ENCODE data around the gene PDYN.

Gene PDYN

GRCh38 chr20:2005359-2005758, 11.5 kb upstream of the PDYN start:
- TF ChIP-seq CTCF (IDR thresholded peaks at IDR 0.05; ENCODE audit: low read depth, low read length, missing control alignments) = no peak
- DNase-seq (ENCODE audit: low read depth) = no peak
- no peak overlapping the region for H3K4me3 ChIP-seq (ENCODE audit: low read depth, low read length)
- in situ Hi-C loops (cut with HindIII; ENCODE audit: low sequenced_read_pairs) = no loop called here

- in situ Hi-C loops (cut with HindIII; ENCODE audit: low sequenced_read_pairs) = no loop called here
- no peak for TF ChIP-seq CTCF (IDR thresholded peaks at IDR 0.05; ENCODE audit: low read depth, low read length, missing control alignments)
- no peak overlapping the region for H3K4me3 ChIP-seq (ENCODE audit: low read depth, low read length)
- DNase-seq (ENCODE audit: low read depth) = no peak
These were observed 10.3 kb upstream of the PDYN start for GRCh38 chr20:2004171-2004570.

- in situ Hi-C loops (cut with HindIII; ENCODE audit: low sequenced_read_pairs) = no loop called here
- TF ChIP-seq CTCF (IDR thresholded peaks at IDR 0.05; ENCODE audit: low read depth, low read length, missing control alignments) = no peak
- no peak overlapping the region for H3K4me3 ChIP-seq (ENCODE audit: low read depth, low read length)
- DNase-seq (ENCODE audit: low read depth) = no peak
These were observed 8.5 kb upstream of the PDYN start for GRCh38 chr20:2002365-2002764.

- H3K4me3 ChIP-seq (ENCODE audit: low read depth, low read length) = no peak overlapping the region
- TF ChIP-seq CTCF (IDR thresholded peaks at IDR 0.05; ENCODE audit: low read depth, low read length, missing control alignments) = no peak
- in situ Hi-C loops (cut with HindIII; ENCODE audit: low sequenced_read_pairs) = no loop called here
- DNase-seq (ENCODE audit: low read depth) = no peak
These were observed 7.3 kb upstream of the PDYN start for GRCh38 chr20:2001119-2001518.

GRCh38 chr20:2000285-2000684, 6.4 kb upstream of the PDYN start:
- TF ChIP-seq CTCF (IDR thresholded peaks at IDR 0.05; ENCODE audit: low read depth, low read length, missing control alignments) = no peak
- no peak for DNase-seq (ENCODE audit: low read depth)
- in situ Hi-C loops (cut with HindIII; ENCODE audit: low sequenced_read_pairs) = no loop called here
- no peak overlapping the region for H3K4me3 ChIP-seq (ENCODE audit: low read depth, low read length)

- no peak for DNase-seq (ENCODE audit: low read depth)
- no peak for TF ChIP-seq CTCF (IDR thresholded peaks at IDR 0.05; ENCODE audit: low read depth, low read length, missing control alignments)
- no peak overlapping the region for H3K4me3 ChIP-seq (ENCODE audit: low read depth, low read length)
- in situ Hi-C loops (cut with HindIII; ENCODE audit: low sequenced_read_pairs) = no loop called here
These were observed 4.9 kb upstream of the PDYN start for GRCh38 chr20:1998715-1999114.

- in situ Hi-C loops (cut with HindIII; ENCODE audit: low sequenced_read_pairs) = no loop called here
- TF ChIP-seq CTCF (IDR thresholded peaks at IDR 0.05; ENCODE audit: low read depth, low read length, missing control alignments) = no peak
- H3K4me3 ChIP-seq (ENCODE audit: low read depth, low read length) = no peak overlapping the region
- no peak for DNase-seq (ENCODE audit: low read depth)
These were observed 4.3 kb upstream of the PDYN start for GRCh38 chr20:1998193-1998520.
